ENCODE data around the gene TIGD7.
"Not testable (repeated sequence)": the region's sequence is repeated elsewhere in the genome, so short reads cannot be mapped to it uniquely, and the experiment has no call there.

The TIGD7 gene

DNA sequence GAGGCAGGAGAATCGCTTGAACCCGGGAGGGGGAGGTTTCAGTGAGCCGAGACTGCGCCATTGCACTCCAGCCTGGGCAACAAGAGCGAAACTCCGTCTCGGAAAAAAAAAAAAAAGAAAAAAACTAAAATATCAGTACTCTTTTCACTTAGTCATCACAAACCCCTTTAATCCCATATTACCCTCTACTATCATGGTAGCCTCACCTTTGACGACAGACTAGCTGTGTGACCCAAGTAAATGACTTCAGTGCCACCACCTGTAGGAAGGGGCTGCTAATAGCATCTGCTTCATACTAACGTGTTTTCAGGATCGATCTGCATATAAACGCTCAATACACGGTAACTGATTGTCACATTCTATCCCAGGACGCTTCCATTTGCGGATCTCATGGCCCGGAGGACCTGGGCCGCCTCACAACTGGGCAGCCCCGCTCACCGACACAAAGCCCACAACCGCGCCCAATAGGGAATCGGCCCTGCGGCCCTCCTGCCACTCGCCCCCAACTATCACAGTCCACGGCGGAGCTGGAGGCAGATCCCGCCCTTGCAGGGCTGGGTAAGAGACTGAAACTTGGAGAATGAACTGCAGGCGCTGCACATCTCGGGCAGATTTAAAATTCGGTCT, 23.0 kb downstream of the TIGD7 start:
- DNase-seq, result no peak

GRCh38 chr16:3281222-3281820, 23.9 kb downstream of the TIGD7 start:
- no peak for DNase-seq

- DNase-seq, result no peak
Measured at GRCh38 chr16:3276679-3277078, 28.6 kb downstream of the TIGD7 start.

DNA sequence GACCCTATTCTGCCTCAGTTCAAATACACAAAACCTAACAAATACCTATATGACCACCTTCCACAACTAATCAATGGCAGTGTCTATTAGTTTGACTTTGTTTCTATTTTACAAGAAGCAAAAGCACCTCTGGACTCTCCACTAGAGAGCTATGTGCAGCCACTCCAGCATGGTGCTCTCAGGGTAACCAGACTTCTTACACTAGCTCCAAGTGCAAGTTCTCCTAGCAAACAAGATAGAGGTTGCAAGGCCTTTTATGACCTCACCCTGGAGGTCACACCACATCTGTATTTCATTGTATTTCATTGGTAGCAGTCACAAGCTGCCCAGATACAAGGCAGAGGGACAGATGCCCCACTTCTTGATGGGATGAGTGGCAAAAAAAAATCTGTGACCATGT, 30.3 kb downstream of the TIGD7 start:
- DNase-seq, result no peak

- DNase-seq, result no peak
Measured at GRCh38 chr16:3274490-3274889, 30.7 kb downstream of the TIGD7 start.

- not testable (repeated sequence) for DNase-seq
Measured at GRCh38 chr16:3271281-3271680, 33.9 kb downstream of the TIGD7 start.

DNA sequence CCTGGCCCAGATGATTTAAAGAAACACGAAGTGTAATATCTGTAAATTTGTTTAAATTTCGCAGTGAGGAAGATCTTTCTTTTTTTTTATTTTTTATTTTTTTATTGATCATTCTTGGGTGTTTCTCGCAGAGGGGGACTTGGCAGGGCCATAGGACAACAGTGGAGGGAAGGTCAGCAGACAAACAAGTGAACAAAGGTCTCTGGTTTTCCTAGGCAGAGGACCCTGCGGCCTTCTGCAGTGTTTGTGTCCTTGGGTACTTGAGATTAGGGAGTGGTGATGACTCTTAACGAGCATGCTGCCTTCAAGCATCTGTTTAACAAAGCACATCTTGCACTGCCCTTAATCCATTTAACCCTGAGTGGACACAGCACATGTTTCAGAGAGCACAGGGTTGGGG, 34.5 kb downstream of the TIGD7 start:
- not testable (repeated sequence) for DNase-seq

- peak; percentile 12 for DNase-seq
Measured at GRCh38 chr16:3268294-3268693, 36.9 kb downstream of the TIGD7 start.

DNA sequence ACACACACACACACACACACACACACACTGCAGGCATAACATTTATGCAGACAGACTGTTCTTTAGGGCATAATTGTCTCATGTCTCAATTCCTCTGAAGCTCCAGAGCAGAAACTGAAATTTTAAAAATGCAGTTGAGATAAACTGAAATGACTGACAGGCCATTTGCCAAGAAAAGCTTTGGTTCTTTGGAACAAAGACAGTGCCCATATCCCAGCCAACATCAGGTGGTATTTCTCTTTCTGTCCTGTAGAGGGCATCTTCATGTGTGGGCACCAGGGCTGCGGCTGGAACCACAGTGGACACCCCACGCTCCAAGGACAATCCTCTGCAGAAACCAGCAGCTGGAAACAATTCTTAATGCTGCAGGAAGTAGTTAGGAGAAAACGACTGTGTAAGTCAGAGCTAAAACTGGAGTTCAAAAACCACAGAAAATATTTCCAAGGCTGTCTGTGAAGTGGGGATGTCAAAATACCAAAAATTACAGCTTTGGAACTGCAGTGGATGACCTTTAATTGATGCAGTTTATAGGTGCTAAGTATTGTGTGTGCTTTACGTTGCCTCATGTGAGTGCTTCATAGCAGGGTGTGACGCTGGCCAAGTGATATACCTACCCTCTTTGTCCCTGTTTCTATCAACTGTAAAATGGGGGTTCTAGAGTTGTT, 38.2 kb downstream of the TIGD7 start:
- DNase-seq, result peak; percentile 55

GRCh38 chr16:3264137-3265036, 40.8 kb downstream of the TIGD7 start:
- DNase-seq, result peak; percentile 99

GRCh38 chr16:3262517-3262916, 42.7 kb downstream of the TIGD7 start:
- DNase-seq, result no peak

DNA sequence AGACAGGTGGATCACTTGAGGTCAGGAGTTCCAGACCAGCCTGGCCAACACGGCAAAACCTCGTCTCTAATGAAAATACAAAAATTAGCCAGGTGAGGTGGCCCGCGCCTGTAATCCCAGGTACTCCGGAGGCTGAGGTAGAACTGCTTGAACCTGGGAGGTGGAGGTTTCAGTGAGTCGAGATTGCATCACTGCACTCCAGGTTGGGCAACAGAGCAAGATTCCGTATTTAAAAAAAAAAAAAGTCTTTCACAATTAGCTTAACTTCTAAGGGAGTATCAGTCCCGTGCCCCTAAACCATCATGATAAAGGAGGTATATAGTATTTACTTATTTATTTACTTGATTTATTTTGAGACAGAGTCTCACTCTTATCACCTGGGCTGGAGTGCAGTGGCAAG, 45.4 kb downstream of the TIGD7 start:
- DNase-seq, result no peak

DNA sequence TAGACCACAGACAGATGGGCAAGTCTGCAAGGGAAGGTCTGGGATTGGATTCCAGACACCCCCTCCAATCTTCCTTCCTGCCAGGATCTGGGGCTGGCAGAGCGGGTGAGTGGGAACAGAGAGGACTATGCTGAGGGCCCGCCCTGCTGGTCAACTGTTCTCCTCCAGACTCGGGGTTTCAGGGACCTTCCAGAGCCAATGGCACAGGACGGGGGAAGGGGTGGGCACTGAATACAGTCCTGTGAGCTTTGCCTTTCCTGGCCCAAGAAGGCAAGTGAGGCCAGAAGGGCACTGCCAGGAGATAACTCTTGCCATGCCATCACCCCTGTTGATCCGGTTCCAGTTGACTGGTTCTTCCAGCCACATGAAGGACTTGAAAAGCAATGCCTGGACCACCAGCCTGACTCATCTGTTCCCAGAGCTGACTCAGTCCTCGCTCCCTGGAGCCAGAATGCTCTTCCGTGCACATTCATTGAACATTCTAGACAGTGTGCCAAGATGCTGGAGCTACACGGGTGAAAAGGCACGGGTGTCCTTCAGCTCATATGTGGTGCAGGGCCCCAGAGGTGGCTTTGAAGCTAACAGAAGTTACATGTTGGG, 48.3 kb downstream of the TIGD7 start:
- no peak for DNase-seq

DNA sequence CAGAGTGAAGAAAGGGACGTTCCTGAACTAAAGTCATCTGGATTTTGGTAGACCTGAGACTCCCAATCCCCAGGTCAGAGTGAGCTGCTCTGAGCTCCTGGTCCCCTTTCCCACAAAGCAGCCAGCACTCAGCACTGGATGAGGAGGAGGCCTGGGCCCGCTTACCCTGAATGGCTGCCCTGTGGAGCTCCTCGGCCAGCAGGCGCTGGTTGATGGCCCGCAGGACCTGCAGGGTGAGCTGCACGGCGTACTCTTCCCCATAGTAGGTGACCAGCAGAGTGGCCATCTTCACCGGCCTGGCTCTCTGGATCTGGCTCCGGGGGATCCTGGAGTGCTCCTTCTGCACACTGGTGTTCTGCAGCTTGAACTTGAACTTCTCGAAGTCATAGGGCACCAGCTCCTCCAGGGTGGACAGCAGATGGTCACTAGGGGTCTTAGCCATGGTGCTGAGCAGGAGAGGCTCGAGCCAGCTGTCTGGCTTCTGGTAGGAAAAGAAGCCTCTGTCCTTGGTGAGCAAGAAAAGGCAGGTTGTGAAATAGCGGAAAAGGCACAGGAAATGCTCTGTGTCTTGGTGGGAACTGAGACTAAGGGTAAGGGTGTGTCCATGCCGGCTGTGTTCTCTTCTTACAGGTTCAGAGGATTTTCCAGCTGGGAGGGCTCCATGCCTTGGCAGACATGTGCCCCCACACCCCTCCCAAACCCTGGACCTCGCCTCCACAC, 48.9 kb downstream of the TIGD7 start, which contains the start of gene MEFV:
Gene MEFV, minus strand, starts transcription at position 488 of the 720 bp plus-strand sequence. Its CDS starts 46 bp downstream, at position 442.
- DNase-seq, result no peak

DNA sequence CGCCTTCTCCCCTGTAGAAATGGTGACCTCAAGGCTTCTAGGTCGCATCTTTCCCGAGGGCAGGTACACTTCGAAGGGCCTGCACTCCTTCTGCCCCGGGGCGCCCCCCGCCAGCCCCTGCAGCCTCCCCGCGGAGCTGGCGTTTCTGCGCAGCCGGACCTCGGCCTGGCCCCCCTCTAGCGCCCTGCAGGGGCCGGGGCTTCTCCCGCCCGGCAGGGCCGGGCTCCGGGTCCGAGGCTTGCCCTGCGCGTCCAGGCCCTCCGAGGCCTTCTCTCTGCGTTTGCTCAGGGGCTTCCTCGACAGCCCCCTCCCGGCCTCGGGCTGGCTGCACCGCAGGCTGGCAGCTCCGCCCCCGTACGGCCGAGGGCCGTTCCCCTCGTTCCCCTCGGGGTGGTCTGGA, 50.9 kb downstream of the TIGD7 start:
- DNase-seq, result peak; percentile 10

- DNase-seq, result no peak
Measured at GRCh38 chr16:3252967-3253366, 52.3 kb downstream of the TIGD7 start.

DNA sequence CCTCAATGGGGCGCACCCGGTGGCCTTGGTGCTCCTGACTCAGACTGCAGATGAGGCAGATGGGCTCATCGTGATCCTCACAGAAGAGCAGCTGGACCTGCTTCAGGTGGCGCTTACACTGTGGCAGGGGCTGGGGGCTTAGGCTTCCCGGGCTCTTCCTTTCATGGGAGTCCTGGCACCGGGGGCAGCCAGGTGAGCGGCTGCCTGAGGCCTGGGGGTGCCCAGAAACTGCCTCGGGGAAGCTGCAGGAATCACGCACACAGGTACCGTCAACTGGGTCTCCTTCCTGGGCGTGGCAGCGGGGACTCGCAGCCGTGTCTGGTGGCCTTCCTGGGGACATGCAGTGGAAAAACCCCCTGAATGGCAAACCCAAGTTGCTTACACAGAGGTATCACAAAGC, 55.8 kb downstream of the TIGD7 start:
- no peak for DNase-seq

- no peak for DNase-seq
Measured at GRCh38 chr16:3249020-3249419, 56.2 kb downstream of the TIGD7 start.

All from right forelimb (tissue), 1 donor.